ENCODE data around the gene CCDC9B.

Gene CCDC9B

GRCh38 chr15:40379374-40379773, 38.6 kb upstream of the CCDC9B start:
- H3K36me3 ChIP-seq (ENCODE audit: control insufficient read depth in 5 of 5, insufficient read depth in 5 of 5, low read length in 5 of 5), result no peaks in the 10 kb centered on the region
- H3K27me3 ChIP-seq (ENCODE audit: control insufficient read depth in 5 of 5, insufficient read depth in 4 of 5, low read length in 5 of 5), result no peaks in the 10 kb centered on the region
- no peak overlapping the region for H3K9ac ChIP-seq (ENCODE audit: low read length in 5 of 5)
- no peaks in the 10 kb centered on the region for H3K9me3 ChIP-seq (ENCODE audit: control insufficient read depth in 5 of 5, low read length in 5 of 5)
- no peak overlapping the region for H3K4me3 ChIP-seq (ENCODE audit: low read depth in 1 of 5, low read length in 5 of 5)
- peak overlapping the region; percentile 50 for H3K27ac ChIP-seq (ENCODE audit: low read depth, low read length)
- peaks cover 6 to 29% (median 24%) of the 10 kb centered on the region in 5 donors for H3K4me1 ChIP-seq (ENCODE audit: control insufficient read depth in 5 of 5, insufficient read depth in 5 of 5, low read length in 5 of 5)

GRCh38 chr15:40377606-40378005, 36.9 kb upstream of the CCDC9B start:
- no peaks in the 10 kb centered on the region for H3K27me3 ChIP-seq (ENCODE audit: control insufficient read depth in 5 of 5, insufficient read depth in 4 of 5, low read length in 5 of 5)
- H3K4me1 ChIP-seq (ENCODE audit: control insufficient read depth in 5 of 5, insufficient read depth in 5 of 5, low read length in 5 of 5), result peaks cover 4 to 22% (median 15%) of the 10 kb centered on the region in 5 donors
- H3K36me3 ChIP-seq (ENCODE audit: control insufficient read depth in 5 of 5, insufficient read depth in 5 of 5, low read length in 5 of 5), result no peaks in the 10 kb centered on the region
- no peaks in the 10 kb centered on the region for H3K9me3 ChIP-seq (ENCODE audit: control insufficient read depth in 5 of 5, low read length in 5 of 5)
- no peak overlapping the region for H3K4me3 ChIP-seq (ENCODE audit: low read depth in 1 of 5, low read length in 5 of 5)
- H3K27ac ChIP-seq (ENCODE audit: low read depth, low read length), result no peak overlapping the region
- no peak overlapping the region for H3K9ac ChIP-seq (ENCODE audit: low read length in 5 of 5)

- Histone ChIP-seq H3K9ac (ENCODE audit: low read length in 5 of 5) (no peak overlapping the region), H3K36me3 (ENCODE audit: control insufficient read depth in 5 of 5, insufficient read depth in 5 of 5, low read length in 5 of 5) (no peaks in the 10 kb centered on the region), H3K9me3 (ENCODE audit: control insufficient read depth in 5 of 5, low read length in 5 of 5) (no peaks in the 10 kb centered on the region), H3K27me3 (ENCODE audit: control insufficient read depth in 5 of 5, insufficient read depth in 4 of 5, low read length in 5 of 5) (no peaks in the 10 kb centered on the region), H3K4me3 (ENCODE audit: low read depth in 1 of 5, low read length in 5 of 5) (no peak overlapping the region), H3K4me1 (ENCODE audit: control insufficient read depth in 5 of 5, insufficient read depth in 5 of 5, low read length in 5 of 5) (peaks cover 1 to 14% (median 5%) of the 10 kb centered on the region in 5 donors), H3K27ac (ENCODE audit: low read depth, low read length) (no peak overlapping the region)
Observed at GRCh38 chr15:40372981-40373380, 32.2 kb upstream of the CCDC9B start.

GRCh38 chr15:40369971-40370370, 29.2 kb upstream of the CCDC9B start:
- H3K9me3 ChIP-seq (ENCODE audit: control insufficient read depth in 5 of 5, low read length in 5 of 5), result no peaks in the 10 kb centered on the region
- no peak overlapping the region for H3K4me3 ChIP-seq (ENCODE audit: low read depth in 1 of 5, low read length in 5 of 5)
- H3K4me1 ChIP-seq (ENCODE audit: control insufficient read depth in 5 of 5, insufficient read depth in 5 of 5, low read length in 5 of 5), result peaks cover 1 to 29% (median 19%) of the 10 kb centered on the region in 5 donors
- no peaks in the 10 kb centered on the region for H3K27me3 ChIP-seq (ENCODE audit: control insufficient read depth in 5 of 5, insufficient read depth in 4 of 5, low read length in 5 of 5)
- no peak overlapping the region for H3K27ac ChIP-seq (ENCODE audit: low read depth, low read length)
- H3K36me3 ChIP-seq (ENCODE audit: control insufficient read depth in 5 of 5, insufficient read depth in 5 of 5, low read length in 5 of 5), result no peaks in the 10 kb centered on the region
- H3K9ac ChIP-seq (ENCODE audit: low read length in 5 of 5), result no peak overlapping the region

GRCh38 chr15:40369474-40369869, 28.7 kb upstream of the CCDC9B start:
- Histone ChIP-seq H3K36me3 (ENCODE audit: control insufficient read depth in 5 of 5, insufficient read depth in 5 of 5, low read length in 5 of 5) (no peaks in the 10 kb centered on the region), H3K4me3 (ENCODE audit: low read depth in 1 of 5, low read length in 5 of 5) (no peak overlapping the region), H3K27ac (ENCODE audit: low read depth, low read length) (no peak overlapping the region), H3K9me3 (ENCODE audit: control insufficient read depth in 5 of 5, low read length in 5 of 5) (no peaks in the 10 kb centered on the region), H3K27me3 (ENCODE audit: control insufficient read depth in 5 of 5, insufficient read depth in 4 of 5, low read length in 5 of 5) (no peaks in the 10 kb centered on the region), H3K9ac (ENCODE audit: low read length in 5 of 5) (no peak overlapping the region), H3K4me1 (ENCODE audit: control insufficient read depth in 5 of 5, insufficient read depth in 5 of 5, low read length in 5 of 5) (peaks cover 1 to 29% (median 19%) of the 10 kb centered on the region in 5 donors)

GRCh38 chr15:40368719-40369473, 28.2 kb upstream of the CCDC9B start:
- no peaks in the 10 kb centered on the region for H3K36me3 ChIP-seq (ENCODE audit: control insufficient read depth in 5 of 5, insufficient read depth in 5 of 5, low read length in 5 of 5)
- H3K27me3 ChIP-seq (ENCODE audit: control insufficient read depth in 5 of 5, insufficient read depth in 4 of 5, low read length in 5 of 5), result no peaks in the 10 kb centered on the region
- H3K4me1 ChIP-seq (ENCODE audit: control insufficient read depth in 5 of 5, insufficient read depth in 5 of 5, low read length in 5 of 5), result peaks cover 1 to 29% (median 19%) of the 10 kb centered on the region in 5 donors
- no peaks in the 10 kb centered on the region for H3K9me3 ChIP-seq (ENCODE audit: control insufficient read depth in 5 of 5, low read length in 5 of 5)
- no peak overlapping the region for H3K4me3 ChIP-seq (ENCODE audit: low read depth in 1 of 5, low read length in 5 of 5)
- no peak overlapping the region for H3K27ac ChIP-seq (ENCODE audit: low read depth, low read length)
- no peak overlapping the region for H3K9ac ChIP-seq (ENCODE audit: low read length in 5 of 5)

GRCh38 chr15:40367686-40368611, 27.2 kb upstream of the CCDC9B start:
- Histone ChIP-seq H3K9ac (ENCODE audit: low read length in 5 of 5) (peak overlapping the region in 1 of 5 donors; percentile 51), H3K9me3 (ENCODE audit: control insufficient read depth in 5 of 5, low read length in 5 of 5) (no peaks in the 10 kb centered on the region), H3K36me3 (ENCODE audit: control insufficient read depth in 5 of 5, insufficient read depth in 5 of 5, low read length in 5 of 5) (no peaks in the 10 kb centered on the region), H3K27me3 (ENCODE audit: control insufficient read depth in 5 of 5, insufficient read depth in 4 of 5, low read length in 5 of 5) (no peaks in the 10 kb centered on the region), H3K4me3 (ENCODE audit: low read depth in 1 of 5, low read length in 5 of 5) (peak overlapping the region in 4 of 5 donors; percentile 36 to 53 (median 50)), H3K4me1 (ENCODE audit: control insufficient read depth in 5 of 5, insufficient read depth in 5 of 5, low read length in 5 of 5) (peaks cover 1 to 25% (median 19%) of the 10 kb centered on the region in 5 donors), H3K27ac (ENCODE audit: low read depth, low read length) (no peak overlapping the region)

- H3K4me1 ChIP-seq (ENCODE audit: control insufficient read depth in 5 of 5, insufficient read depth in 5 of 5, low read length in 5 of 5), result peaks cover 0 to 20% (median 19%) of the 10 kb centered on the region in 5 donors
- peak overlapping the region in 4 of 5 donors; percentile 36 to 53 (median 50) for H3K4me3 ChIP-seq (ENCODE audit: low read depth in 1 of 5, low read length in 5 of 5)
- no peak overlapping the region for H3K27ac ChIP-seq (ENCODE audit: low read depth, low read length)
- no peaks in the 10 kb centered on the region for H3K36me3 ChIP-seq (ENCODE audit: control insufficient read depth in 5 of 5, insufficient read depth in 5 of 5, low read length in 5 of 5)
- H3K9me3 ChIP-seq (ENCODE audit: control insufficient read depth in 5 of 5, low read length in 5 of 5), result no peaks in the 10 kb centered on the region
- no peaks in the 10 kb centered on the region for H3K27me3 ChIP-seq (ENCODE audit: control insufficient read depth in 5 of 5, insufficient read depth in 4 of 5, low read length in 5 of 5)
- H3K9ac ChIP-seq (ENCODE audit: low read length in 5 of 5), result no peak overlapping the region
Observed at GRCh38 chr15:40367371-40367685, 26.6 kb upstream of the CCDC9B start.

- H3K27ac ChIP-seq (ENCODE audit: low read depth, low read length), result no peak overlapping the region
- H3K4me1 ChIP-seq (ENCODE audit: control insufficient read depth in 5 of 5, insufficient read depth in 5 of 5, low read length in 5 of 5), result peaks cover 0 to 20% (median 19%) of the 10 kb centered on the region in 5 donors
- no peaks in the 10 kb centered on the region for H3K9me3 ChIP-seq (ENCODE audit: control insufficient read depth in 5 of 5, low read length in 5 of 5)
- no peaks in the 10 kb centered on the region for H3K27me3 ChIP-seq (ENCODE audit: control insufficient read depth in 5 of 5, insufficient read depth in 4 of 5, low read length in 5 of 5)
- no peaks in the 10 kb centered on the region for H3K36me3 ChIP-seq (ENCODE audit: control insufficient read depth in 5 of 5, insufficient read depth in 5 of 5, low read length in 5 of 5)
- no peak overlapping the region for H3K9ac ChIP-seq (ENCODE audit: low read length in 5 of 5)
- H3K4me3 ChIP-seq (ENCODE audit: low read depth in 1 of 5, low read length in 5 of 5), result peak overlapping the region in 2 of 5 donors; percentile 1 to 53
Observed at GRCh38 chr15:40366457-40367370, 26.0 kb upstream of the CCDC9B start.

All from subcutaneous abdominal adipose tissue (tissue), 5 donors.